Thyroid gland (tissue), 4 donors: Measurements from ENCODE around the gene ANKRD11. TPM values are rescaled to one million over a fixed set of nuclear protein-coding genes. Genes with fewer than 3 reads are reported as not detected.
"Not testable (repeated sequence)": the region's sequence is repeated elsewhere in the genome, so short reads cannot be mapped to it uniquely, and the experiment has no call there.

Source experiments
- DNase-seq, 2 donors: peaks; one replicate each; pipeline ENCODE4 v3.0.0-alpha.2; 2019
- H3K27ac ChIP-seq, 3 donors: fragments of 200-600 bp; sonication (generic); 1 replicate in 2 of 3; 2 replicates in 1 of 3; pipeline ENCODE4 v1.5.1; 2016 to 2019; ENCODE audit warnings: mild to moderate bottlenecking in 1 of 3, moderate library complexity in 1 of 3
- H3K27me3 ChIP-seq: fragments of 200-600 bp; sonication (generic); one replicate; pipeline ENCODE4 v1.5.1; 2019
- H3K36me3 ChIP-seq, 2 donors: fragments of 200-600 bp; sonication (generic); one replicate each; pipeline ENCODE4 v1.5.1; 2016 to 2019
- H3K4me1 ChIP-seq, 2 donors: fragments of 200-600 bp; sonication (generic); one replicate each; pipeline ENCODE4 v1.5.1; 2017 to 2019
- H3K4me3 ChIP-seq, 3 donors: fragments of 200-600 bp; sonication (generic); replicated peaks in 1 of 3; 1 replicate in 2 of 3; 2 replicates in 1 of 3; pipeline ENCODE4 v1.5.1; 2016; ENCODE audit warnings: mild to moderate bottlenecking in 1 of 3
- H3K9me3 ChIP-seq: fragments of 200-600 bp; sonication (generic); one replicate; pipeline ENCODE4 v1.5.1; 2017
- POLR2A ChIP-seq, 2 donors: fragments of 450-650 bp; IDR thresholded peaks; one replicate each; pipeline ENCODE4 v1.6.1; 2017; ENCODE audit warnings: antibody characterized with exemption in 2 of 2, mild to moderate bottlenecking in 2 of 2, moderate library complexity in 1 of 2
- WGBS, 2 donors: methylation state at CpG; one replicate each; pipeline ENCODE4 v1.1.5; 2017; 5-methylcytosine and 5-hydroxymethylcytosine counted together
- intact Hi-C: fragments of 100-400 bp; cut with DNase I; formaldehyde crosslinking; loops from one replicate; pipeline ENCODE4 v1.15.1; 2023
- total RNA-seq, 4 donors: library from RNA; depleted of rRNA; stranded (reverse); fragments of >200 nt; gene quantifications; one replicate each; pipeline ENCODE4 v1.2.3, GENCODE V29; 2016
- TF ChIP-seq, protein P1 (sequence below), 6 experiments: fragments of 200-600 bp in 3 of 6; fragments of 450-650 bp in 3 of 6; sonication (generic) in 3 of 6; IDR thresholded peaks; one replicate each; pipeline ENCODE4 v1.5.1; 2016 to 2019; ENCODE audit warnings: antibody characterized with exemption in 6 of 6, mild to moderate bottlenecking in 2 of 6, inconsistent platforms in 1 of 6, moderate library complexity in 1 of 6

Gene ANKRD11
- total RNA-seq, 4 donors from 2014 or later, result 62.1 to 90.4 (median 75.0) TPM

DNA sequence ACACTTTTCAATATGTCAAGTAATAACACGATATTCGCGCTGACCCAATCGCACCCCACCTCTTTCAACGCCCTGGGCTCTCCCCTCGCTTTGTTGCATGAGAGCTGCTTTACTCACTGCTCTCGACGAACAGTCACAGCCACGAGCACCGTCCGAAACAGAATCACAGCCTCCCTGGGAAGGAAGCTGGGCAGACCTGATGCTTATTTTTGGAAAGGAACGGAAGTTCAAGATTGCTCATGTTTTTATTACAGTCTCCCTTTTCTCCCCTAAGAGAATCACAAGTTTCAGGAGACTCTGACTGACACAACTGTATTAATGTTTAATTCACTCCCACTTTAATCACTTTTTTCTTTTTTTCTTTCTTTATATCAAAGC is 67.8 kb downstream of the ANKRD11 start:
- no peak for DNase-seq
- Histone ChIP-seq H3K27me3 (no peaks in the 10 kb centered on the region), H3K4me3 (no peak overlapping the region), H3K4me1 (peaks cover 0 to 29% of the 10 kb centered on the region in 2 donors), H3K27ac (no peak overlapping the region), H3K36me3 (no peaks in the 10 kb centered on the region), H3K9me3 (no peaks in the 10 kb centered on the region)
- intact Hi-C loops, result no loop called here
- WGBS, 2 donors, result 63 to 70% methylated on average over 12 of the region's 12 CpGs
- TF ChIP-seq, protein P1, sequence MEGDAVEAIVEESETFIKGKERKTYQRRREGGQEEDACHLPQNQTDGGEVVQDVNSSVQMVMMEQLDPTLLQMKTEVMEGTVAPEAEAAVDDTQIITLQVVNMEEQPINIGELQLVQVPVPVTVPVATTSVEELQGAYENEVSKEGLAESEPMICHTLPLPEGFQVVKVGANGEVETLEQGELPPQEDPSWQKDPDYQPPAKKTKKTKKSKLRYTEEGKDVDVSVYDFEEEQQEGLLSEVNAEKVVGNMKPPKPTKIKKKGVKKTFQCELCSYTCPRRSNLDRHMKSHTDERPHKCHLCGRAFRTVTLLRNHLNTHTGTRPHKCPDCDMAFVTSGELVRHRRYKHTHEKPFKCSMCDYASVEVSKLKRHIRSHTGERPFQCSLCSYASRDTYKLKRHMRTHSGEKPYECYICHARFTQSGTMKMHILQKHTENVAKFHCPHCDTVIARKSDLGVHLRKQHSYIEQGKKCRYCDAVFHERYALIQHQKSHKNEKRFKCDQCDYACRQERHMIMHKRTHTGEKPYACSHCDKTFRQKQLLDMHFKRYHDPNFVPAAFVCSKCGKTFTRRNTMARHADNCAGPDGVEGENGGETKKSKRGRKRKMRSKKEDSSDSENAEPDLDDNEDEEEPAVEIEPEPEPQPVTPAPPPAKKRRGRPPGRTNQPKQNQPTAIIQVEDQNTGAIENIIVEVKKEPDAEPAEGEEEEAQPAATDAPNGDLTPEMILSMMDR (IDR thresholded peaks at IDR 0.05), result no peak
- no peak for TF ChIP-seq POLR2A (IDR thresholded peaks at IDR 0.05)

DNA sequence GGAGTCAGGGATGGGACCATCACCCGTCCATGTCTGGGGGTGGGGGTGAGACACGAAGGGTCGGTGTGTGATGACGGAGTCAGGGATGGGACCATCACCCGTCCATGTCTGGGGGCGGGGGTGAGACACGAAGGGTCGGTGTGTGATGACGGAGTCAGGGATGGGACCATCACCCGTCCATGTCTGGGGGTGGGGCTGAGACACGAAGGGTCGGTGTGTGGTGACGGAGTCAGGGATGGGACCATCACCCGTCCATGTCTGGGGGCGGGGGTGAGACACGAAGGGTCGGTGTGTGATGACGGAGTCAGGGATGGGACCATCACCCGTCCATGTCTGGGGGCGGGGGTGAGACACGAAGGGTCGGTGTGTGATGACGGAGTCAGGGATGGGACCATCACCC is 69.1 kb downstream of the ANKRD11 start:
- H3K9me3 ChIP-seq, DNase-seq, H3K36me3 ChIP-seq, H3K27ac ChIP-seq, H3K4me3 ChIP-seq, H3K27me3 ChIP-seq, intact Hi-C loops: not testable (repeated sequence)
- peaks cover 0 to 27% of the 10 kb centered on the region in 2 donors for H3K4me1 ChIP-seq
- WGBS, 2 donors, result 100% methylated on average over 2 of the region's 23 CpGs; no CpG with 5 or more reads in 1 of the 2 donors

DNA sequence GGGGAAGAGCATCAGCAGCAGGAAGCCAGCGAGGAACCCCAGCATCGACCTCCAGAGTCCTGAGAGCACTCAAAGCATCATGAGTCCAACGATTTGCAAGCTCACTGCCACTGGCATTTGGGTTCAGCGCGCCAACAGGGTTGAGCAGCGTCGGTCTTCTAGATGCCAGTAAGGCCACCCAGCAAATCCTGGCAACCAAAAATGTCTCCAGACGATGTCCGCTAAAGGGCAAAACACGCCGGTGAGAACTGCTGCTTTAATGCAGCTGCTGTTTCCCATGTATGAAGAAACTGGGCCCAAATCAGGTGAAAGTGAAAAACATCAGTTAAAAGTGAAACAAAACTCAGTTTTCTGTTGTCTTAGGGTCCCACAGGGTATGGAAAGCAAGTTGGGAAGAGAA is 70.2 kb downstream of the ANKRD11 start:
- 81 to 86% methylated on average over 11 of the region's 11 CpGs for WGBS, 2 donors
- TF ChIP-seq, protein P1 (IDR thresholded peaks at IDR 0.05), result no peak
- no peak for TF ChIP-seq POLR2A (IDR thresholded peaks at IDR 0.05)
- no peak overlapping the region for H3K4me3 ChIP-seq
- no peaks in the 10 kb centered on the region for H3K9me3 ChIP-seq
- DNase-seq, result no peak
- no peaks in the 10 kb centered on the region for H3K27me3 ChIP-seq
- no peak overlapping the region for H3K27ac ChIP-seq
- intact Hi-C loops, result no loop called here
- H3K36me3 ChIP-seq, result no peaks in the 10 kb centered on the region
- H3K4me1 ChIP-seq, result peaks cover 0 to 16% of the 10 kb centered on the region in 2 donors

DNA sequence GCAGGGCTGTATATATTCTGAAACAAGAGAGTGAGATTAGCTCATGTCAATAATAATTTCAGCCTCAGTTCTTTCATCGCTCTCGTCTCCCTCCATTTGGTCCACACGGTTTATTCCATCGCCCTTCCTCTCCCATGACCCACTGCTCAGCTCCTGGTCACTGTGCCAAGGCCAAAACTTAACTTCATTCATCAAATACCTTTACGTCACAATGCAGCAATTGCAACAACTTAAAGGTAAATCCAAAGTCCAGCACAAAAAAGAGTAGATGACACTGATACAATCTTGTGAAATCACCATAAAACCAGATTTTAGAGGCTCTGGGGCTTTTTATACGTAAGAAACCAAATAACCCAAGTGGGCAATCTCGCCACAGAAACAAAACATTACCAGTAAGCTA is 72.0 kb downstream of the ANKRD11 start:
- 93 to 95% methylated on average over 7 of the region's 7 CpGs for WGBS, 2 donors
- H3K4me3 ChIP-seq, result no peak overlapping the region
- H3K9me3 ChIP-seq, result no peaks in the 10 kb centered on the region
- no peak overlapping the region for H3K27ac ChIP-seq
- intact Hi-C loops, result no loop called here
- H3K27me3 ChIP-seq, result no peaks in the 10 kb centered on the region
- DNase-seq, result no peak
- no peaks in the 10 kb centered on the region for H3K36me3 ChIP-seq
- H3K4me1 ChIP-seq, result peaks cover 9 to 24% of the 10 kb centered on the region in 2 donors
- TF ChIP-seq, protein P1 (IDR thresholded peaks at IDR 0.05), result no peak

DNA sequence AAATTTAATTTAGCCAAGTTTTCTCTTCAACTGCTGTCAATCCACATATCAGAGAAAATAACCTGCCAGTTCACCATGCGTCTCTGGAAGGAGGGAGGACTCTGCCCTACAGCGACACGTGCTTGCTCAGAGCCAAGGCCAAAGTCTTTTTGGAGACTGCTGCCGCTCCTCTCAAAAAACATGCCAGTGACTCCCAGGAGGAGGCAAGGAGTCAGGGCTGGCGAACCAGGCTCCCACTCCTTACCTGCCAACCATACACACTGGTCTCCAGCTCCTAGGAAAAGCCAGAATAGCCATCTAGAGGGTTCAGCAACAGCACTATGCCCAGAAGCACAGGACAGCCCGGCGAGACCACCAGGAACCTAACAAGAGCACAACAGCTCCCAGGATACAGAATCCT is 73.0 kb downstream of the ANKRD11 start:
- DNase-seq, result no peak
- WGBS, 2 donors, result 81 to 89% methylated on average over 4 to 6 of the region's 7 CpGs
- intact Hi-C loops, result no loop called here
- no peak overlapping the region for H3K4me3 ChIP-seq
- H3K27ac ChIP-seq, result no peak overlapping the region
- no peaks in the 10 kb centered on the region for H3K27me3 ChIP-seq
- H3K4me1 ChIP-seq, result peaks cover 9 to 24% of the 10 kb centered on the region in 2 donors
- TF ChIP-seq, protein P1 (IDR thresholded peaks at IDR 0.05), result no peak
- no peak for TF ChIP-seq POLR2A (IDR thresholded peaks at IDR 0.05)
- no peaks in the 10 kb centered on the region for H3K36me3 ChIP-seq
- no peaks in the 10 kb centered on the region for H3K9me3 ChIP-seq
